ENCODE measurements around the gene LPP.

DNA sequence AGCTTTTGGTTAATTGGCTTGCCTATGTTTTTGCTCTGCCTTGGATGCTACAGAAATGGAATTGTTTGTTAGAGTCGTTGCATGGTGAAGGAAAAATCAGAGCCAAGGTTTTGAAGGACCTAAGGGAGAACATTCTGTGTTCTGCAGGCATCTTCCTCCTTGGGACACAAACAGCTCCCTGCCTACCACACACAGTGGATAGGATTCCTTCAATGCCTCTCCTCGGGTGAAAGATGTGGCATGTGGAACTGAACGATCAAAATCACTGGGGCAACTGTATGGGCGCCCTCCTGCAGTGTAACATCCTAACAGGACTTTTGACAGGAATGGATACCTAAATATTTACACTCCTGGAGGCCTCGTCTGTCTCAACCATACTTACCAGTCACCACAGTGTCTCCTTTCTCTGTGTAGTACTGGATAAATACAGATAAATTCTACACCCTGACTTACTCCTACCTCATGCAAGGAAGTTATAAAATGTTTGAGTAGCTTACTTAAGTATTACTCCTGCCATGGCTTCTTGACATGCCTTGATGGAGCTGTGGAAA is 100.6 kb downstream of the LPP start:
- no peak for TF ChIP-seq ZNF140 (CRISPR knock-in tag; IDR thresholded peaks at IDR 0.05)
- TF ChIP-seq TRIM25 (IDR thresholded peaks at IDR 0.05; ENCODE audit: borderline replicate concordance) = no peak
- no peak for TF ChIP-seq NFRKB (IDR thresholded peaks at IDR 0.05; ENCODE audit: low read depth)
- TF ChIP-seq PHTF2 (CRISPR knock-in tag; IDR thresholded peaks at IDR 0.05) = no peak
- no peak for TF ChIP-seq RAD51 (IDR thresholded peaks at IDR 0.05; ENCODE audit: borderline replicate concordance, low read depth)
- no peak for TF ChIP-seq ZBTB1 (CRISPR knock-in tag; IDR thresholded peaks at IDR 0.05; ENCODE audit: borderline replicate concordance, low read depth)
- TF ChIP-seq ATF6 (CRISPR knock-in tag; IDR thresholded peaks at IDR 0.05) = no peak

All from K562 (cell line).